NK-92 (cell line): ENCODE data around the gene APBB1IP.
"Not testable (repeated sequence)": the region's sequence is repeated elsewhere in the genome, so short reads cannot be mapped to it uniquely, and the experiment has no call there.

Experiments used
- DNase-seq: peaks from one replicate; lab custom pipeline; 2025; ENCODE audit not compliant: unreplicated experiment; lab: John Stamatoyannopoulos, UW

The APBB1IP gene

DNA sequence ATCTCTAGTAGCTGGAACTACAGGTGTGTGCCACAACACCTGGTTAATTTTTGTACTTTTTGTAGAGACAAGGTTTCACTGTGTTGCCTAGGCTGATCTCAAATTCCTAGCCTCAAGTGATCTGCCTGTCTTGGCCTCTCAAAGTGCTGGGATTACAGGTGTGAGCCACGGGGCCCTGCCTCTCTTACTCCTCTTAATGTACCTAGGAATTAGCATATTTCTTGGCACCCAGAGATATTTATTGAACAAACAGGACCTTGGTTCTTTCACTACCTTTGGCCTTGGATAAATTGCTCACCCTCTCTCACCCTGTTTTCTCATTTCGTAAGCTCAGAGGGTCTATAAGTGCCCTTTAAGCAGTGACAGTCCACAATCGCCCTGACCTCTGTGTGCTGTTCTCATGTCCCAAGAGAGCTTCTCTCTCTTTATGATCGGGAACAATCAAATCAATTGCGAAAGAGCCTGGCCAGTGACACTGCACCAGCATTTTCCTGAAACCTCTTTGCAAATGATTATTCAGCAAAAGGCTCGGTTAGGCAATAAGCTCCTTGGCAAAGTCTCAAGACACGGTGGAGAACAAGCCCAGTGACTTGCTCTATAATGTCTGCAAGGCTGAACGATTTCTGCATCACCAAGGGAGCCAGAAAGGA is 117.7 kb downstream of the APBB1IP start:
- DNase-seq = no peak

DNA sequence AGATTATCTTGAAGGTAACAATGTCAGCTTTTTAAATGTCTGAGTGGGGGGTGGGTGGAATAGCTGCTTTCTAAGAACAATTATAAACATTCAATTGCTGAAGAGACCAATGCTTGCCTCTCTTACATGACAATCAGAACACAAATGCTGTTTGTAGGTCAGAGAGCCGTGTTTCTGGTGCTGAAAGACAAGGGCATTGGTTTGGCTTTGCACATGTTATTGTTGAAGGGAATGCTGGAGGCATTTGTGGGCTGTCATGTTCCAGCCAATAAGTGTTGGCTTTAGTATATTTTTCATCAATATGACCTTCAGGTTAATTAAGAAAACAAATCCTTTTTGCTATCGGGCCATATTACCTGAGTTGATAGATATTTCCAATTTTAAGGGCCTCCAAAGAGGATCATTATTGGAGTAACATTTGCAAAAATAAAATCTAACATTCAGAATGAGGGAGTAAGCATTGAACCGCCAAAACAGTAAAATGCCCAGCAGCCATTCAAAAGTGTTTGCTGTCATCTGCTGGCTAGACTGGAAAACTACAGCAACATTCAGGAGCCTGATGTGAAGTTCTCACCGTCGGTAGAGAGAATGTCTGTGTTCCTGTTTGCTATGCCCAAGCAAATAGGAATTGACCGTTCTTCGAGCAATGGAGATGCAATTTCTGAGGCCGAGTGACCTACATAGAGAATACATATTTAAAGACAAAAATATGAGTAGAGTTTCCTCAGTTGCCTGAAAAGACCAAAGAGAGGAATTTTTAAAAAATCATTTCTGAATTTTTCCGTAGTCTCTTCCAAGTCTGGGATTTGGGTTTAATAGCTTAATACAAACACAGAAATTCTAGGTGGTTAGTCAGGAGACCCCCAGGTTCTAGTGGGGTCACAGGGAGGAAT is 118.9 kb downstream of the APBB1IP start:
- DNase-seq = no peak

DNA sequence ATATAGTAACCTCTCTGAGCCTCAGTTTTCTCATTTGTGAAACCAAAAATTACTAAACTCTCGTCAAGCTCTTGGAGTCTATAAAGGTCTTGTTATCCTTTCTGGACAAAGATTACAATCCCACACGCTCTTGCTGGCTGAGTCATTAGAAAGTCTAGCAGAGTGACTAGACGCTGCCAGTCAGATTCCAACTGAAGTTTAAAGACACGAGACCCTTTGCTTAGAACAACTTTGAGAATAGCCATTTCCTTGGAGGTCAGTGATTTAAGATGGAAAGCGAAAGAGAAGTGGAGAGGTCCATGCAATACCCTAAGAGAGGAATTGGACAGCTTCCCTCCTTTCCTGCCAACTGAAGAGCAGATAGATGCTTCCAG is 119.5 kb downstream of the APBB1IP start:
- no peak for DNase-seq

DNA sequence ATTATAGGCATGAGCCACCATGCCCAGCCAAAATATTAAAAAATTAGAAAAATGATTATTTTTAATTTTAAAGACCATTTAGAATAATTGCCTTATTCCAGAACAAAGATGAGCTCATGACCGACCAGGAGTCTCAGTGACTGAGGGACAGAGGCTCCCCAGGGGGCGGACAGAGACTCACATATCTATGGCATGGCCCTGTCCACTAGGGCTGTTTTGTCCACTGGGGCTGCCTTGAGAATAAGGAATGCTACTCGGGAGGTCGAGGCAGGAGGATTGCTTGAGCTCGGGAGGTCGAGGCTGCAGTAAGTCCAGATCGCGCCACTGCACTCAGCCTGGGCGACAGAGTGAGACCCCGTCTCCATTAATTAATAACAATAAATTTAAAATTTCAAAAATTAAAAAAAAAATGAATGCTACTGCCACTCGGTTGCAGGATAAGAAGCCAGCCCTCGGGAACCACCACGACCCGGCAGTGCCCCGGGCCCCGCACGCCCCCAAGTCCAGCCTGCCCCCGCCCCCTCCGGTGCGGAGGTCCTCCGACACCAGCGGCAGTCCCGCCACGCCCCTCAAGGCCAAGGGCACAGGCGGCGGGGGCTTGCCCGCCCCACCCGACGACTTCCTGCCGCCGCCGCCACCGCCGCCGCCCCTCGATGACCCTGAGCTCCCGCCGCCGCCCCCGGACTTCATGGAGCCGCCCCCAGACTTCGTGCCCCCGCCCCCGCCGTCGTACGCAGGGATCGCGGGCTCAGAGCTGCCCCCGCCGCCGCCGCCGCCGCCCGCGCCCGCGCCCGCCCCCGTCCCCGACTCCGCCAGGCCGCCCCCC is 128.6 kb downstream of the APBB1IP start:
- DNase-seq = no peak

DNA sequence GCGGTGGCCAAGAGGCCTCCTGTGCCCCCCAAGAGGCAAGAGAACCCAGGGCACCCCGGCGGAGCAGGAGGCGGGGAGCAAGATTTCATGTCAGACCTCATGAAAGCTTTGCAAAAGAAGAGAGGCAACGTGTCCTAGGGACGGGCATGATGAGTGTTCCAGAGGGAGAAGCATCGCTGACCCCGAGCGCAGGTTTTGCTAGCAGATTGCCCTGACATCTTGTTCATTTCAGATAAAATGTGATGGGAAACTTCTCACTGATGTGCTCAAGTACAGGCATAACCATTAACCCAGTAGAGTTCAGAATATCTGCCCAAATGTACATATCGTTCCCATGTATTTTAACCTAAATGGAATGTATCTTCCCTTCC is 129.2 kb downstream of the APBB1IP start:
- DNase-seq = no peak

DNA sequence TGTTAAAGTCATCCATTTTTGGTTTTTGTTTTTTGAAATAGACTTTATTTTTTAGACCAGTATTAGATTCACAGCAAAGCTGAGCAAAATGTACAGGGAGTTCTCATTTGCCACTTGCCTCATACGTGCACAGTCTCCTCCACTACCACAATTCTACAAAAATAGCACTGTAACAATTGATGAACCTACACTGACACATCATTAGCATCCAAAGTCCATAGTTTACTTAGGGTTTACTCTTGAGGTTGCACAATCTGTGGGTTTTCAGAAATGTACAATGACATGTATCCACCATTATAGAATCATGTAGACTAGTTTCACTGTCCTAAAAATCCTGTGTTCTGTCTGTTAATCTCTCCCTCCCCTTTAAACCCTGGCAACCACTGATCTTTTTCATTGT is 133.5 kb downstream of the APBB1IP start:
- no peak for DNase-seq

DNA sequence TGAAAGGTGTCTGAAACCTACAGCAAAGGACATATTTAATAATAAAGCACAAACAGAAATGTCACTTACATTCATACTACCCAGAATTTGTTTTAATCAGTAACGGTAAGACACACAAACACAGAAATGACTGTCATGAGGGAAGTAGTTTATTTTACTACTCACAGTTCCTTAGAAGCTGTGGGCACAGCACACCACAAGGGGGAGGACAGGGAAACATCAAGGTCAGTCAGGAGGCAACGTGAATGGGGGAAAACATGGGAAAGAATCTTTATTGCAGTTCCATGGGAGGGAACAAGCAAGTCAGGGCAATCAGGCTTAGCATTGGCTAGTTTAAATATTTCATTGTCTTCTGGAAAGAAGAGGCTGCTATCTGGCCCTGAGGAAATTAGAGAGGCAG is 135.5 kb downstream of the APBB1IP start:
- no peak for DNase-seq

DNA sequence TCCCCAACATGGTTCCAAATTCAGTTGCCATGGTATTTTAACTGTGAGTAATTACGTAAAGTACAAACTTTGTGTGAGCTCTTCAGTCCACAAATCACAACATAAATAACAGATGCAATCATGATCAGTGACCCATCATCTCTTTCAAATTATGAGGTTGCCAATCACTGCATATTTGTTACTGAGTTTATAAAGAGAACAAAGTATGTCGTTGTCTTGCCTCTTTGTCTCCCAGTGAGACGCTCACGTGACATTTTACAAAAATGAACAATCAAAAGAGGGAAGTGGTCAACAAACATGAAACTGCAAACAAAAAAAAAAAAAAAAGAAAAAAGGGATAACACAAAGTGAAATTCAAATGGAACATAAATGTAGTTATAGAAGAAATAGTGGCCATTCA is 136.6 kb downstream of the APBB1IP start:
- no peak for DNase-seq

DNA sequence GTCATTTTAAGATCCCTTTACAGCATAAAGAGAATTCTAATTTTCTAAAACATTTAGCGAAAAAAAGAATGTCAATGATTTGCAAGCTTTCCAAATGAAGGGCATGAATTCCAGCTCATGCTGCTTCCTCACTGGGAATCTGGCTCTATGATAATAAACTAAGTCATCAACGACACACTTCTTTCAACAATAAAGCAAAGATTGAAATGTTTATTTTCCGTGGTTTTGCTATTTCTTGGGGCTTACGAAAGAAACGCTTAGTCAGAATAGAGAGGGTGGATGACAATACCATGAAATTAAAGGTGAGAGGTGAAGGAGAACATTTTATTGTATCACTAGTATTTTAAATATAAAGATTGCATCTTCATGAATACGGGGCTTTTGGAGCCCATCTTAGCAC is 140.2 kb downstream of the APBB1IP start:
- DNase-seq = not testable (repeated sequence)

DNA sequence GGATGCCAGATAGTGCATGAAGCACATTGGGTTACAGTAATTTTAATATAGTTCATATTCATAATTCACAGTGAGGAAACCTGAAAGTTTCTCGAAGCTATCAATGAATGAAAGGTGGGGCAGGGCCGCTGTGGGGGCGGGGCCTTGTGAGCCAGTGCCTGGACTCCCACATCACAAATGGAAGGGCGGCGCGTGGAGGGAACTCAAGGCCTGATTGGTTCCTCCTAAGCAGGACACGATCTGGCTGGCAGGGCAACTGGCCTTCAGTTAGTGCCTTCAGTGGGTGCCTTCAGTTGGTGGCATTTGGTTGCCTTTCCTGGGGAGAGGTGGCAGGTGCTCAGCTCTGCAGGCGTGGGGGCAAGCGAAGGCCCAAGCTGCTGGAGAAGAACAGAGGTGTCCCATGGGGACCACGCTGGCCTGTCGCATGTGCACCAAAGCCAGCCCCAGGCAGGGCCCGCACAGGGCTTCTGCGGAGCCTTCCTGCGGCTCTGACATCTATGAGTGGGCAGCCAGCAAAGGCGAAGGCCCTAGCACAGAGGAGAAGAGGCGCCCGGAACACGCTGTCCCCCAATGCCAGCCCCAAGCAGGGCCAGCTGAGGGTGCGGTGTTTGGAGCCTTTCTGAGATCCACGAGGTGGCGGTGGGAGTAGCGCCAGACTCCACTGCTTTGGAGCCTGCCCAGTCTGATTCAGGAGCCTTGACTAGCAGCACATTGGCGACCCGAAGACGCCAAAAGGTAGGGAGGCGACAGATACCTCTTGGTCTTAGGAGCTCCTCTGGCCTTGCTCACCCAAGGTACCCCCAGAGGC is 141.3 kb downstream of the APBB1IP start:
- DNase-seq = no peak

DNA sequence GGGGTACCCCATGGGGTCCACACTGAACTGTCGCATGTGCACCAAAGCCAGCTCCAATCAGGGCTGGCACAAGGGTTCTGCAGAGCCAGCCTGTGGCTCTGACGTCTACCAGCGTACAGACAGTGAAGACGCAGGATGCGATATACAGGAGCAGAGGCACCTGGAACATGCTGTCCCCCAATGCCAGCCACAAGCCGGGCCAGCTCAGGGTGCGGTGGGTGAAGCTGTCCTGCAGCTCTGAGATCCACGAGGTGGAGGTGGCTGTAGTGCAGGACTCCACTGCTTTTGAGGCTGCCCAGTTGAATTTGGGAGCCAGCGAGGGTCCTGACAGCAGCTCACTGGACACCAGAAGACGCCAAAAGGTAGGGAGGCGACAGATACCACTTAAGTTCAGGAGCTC is 148.1 kb downstream of the APBB1IP start:
- DNase-seq = no peak

DNA sequence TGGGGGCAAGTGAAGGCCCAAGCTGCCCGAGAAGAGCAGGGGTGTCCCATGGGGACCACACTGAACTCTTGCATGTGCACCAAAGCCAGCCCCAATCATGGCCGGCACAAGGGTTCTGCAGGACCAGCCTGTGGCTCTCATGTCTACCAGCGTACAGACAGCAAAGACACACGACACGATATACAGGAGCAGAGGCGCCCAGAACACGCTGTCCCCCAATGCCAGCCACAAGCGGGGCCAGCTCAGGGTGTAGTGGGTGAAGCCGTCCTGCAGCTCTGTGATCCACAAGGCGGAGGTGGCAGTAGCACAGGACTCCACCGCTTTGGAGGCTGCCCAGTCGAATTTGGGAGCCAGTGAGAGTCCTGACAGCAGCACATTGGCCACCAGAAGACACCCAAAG is 150.5 kb downstream of the APBB1IP start:
- DNase-seq = no peak

DNA sequence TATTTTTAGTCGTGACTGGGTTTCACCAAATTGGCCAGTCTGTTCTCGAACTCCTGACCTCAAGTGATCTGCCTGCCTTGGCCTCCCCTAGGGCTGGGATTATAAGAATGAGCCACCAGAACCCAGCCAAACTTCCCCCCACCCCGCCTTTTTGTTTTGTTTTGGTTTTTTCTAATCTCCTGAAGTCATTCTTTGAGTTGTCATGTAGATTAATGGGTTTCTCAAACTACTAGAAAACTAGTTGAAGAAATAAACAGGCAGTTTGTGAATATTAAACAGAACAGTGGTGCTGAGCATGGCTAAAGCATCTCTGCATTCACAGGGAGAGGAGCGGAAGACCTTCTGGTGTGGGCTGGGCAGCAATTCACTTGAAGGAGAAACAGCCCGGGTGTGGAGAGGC is 151.7 kb downstream of the APBB1IP start:
- DNase-seq = not testable (repeated sequence)

DNA sequence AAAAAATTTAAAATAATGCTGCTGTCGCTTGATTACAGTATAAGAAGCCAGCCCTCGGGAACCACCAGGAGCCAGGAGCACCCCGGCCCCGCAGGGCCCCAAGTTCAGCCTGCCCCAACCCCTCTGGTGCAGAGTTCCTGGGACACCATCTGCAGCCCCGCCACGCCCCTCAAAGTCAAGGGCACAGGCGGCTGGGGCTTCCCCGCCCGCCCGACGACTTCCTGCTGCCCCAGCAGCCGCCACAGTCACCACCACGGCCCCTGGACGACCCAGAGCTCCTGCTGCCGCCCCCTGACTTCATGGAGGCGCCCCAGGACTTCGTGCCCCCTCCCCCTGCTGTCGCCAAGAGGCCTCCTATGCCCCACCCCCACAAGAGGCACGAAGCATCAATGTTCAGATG is 155.8 kb downstream of the APBB1IP start:
- DNase-seq = no peak

DNA sequence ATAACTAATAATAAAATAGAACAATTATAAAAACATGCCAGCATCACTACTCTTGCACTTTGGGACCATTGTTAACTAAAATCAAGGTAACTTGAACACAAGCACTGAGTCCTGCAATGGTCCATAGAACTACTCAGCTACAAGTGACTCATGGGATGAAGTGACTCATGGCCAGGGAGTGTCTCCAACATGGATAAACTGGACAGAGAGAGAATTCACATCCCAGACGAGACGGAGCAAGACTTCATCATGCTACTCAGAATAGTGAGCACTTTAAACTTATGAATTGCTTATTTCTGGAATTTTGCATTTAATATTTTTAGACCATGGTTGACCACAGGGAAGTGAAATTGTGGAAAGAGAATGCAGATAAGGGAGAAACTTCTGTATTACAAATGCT is 165.1 kb downstream of the APBB1IP start:
- not testable (repeated sequence) for DNase-seq

DNA sequence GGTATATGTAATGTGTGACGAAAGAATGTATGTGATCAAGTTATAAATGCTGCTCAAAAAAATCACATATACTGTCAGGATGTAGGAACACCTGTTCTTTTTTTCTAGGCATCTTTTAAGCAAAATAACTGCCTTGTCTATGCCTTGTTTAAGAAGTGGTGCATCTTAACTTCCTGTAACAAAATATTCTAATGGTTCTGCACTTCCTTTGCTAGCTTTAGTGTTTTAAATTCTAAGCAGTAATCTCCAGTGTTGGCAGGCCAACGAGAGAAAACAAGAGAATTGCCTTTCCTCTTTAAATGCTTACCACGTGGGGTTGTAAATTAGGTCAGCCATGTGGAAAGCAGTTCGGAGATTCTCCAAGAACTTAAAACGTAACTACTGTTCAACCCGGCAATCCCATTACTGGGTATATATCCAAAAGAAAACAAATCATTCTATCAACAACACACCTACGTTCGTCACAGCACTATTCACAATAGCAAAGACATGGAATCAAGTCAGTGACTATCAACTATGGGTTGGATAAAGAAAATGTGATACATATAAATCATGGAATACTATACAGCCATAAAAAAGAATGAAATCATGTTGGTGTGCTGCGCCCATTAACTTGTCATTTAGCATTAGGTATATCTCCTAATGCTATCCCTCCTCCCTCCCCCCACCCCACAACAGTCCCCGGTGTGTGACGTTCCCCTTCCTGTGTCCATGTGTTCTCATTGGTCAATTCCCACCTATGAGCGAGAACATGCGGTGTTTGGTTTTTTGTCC is 166.4 kb downstream of the APBB1IP start:
- DNase-seq = not testable (repeated sequence)

DNA sequence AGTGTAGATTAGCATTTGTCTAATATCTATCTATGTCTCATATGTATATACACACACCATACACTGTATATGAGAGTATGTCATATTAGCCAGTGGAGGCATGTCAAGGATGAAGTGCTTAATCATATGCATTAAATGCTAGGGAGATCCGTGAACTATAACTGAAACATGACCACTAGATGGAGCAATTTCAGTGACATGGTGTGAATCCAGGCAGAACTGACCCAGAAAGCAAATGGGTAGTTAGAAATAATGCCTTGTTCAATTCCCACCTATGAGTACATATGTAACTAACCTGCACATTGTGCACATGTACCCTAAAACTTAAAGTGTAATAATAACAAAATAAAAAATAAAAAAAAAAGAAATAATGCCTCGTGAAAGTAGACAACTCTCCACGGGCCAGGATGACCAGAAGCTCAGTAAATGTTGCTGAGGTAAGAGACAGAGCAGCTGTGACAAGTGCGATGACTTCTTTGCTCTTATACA is 168.3 kb downstream of the APBB1IP start:
- DNase-seq = not testable (repeated sequence)

DNA sequence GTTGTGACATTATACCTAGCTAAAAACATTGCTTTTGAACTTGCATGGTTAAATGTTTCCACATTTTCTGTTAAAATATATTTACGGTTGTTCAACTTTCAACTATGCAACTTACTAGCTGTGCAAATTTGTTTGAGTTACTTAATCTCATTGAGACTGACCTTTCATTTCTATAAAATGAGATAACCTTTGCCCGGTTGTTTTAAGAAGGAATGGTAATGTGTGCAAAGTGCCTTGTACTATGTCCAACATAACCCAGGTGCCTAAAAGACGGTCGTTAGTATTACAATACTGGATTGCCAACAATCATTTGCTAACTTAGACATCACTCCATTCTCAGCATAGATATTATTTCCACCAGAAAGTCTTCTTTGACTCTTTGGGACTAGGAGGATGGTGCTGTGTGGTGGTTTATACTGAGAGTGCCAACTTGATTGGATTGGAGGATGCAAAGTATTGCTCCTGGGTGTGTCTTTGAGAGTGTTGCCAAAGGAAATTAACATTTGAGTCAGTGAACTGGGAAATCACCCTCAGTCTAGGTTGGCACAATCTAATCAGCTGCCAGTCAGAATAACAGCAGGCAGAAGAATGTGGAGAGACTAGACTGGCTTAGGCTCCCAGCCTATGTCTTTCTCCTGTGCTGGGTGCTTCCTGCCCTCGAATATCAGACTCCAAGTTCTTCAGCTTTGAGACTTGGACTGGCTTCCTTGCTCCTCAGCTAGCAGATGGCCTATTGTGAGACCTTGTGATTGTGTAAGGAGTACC is 174.2 kb downstream of the APBB1IP start:
- DNase-seq = no peak
